Measurements from ENCODE around the gene LRRC2. TPM values are rescaled to one million over a fixed set of nuclear protein-coding genes. Genes with fewer than 3 reads are reported as not detected.

LRRC2 gene
- polyA plus RNA-seq, 3 donors = not detected

- 89% methylated on average over 1 of the region's 5 CpGs for WGBS (ENCODE audit: insufficient coverage)
- H2AFZ ChIP-seq (ENCODE audit: insufficient read depth, low read depth, low read length, poor library complexity, severe bottlenecking) = no peak overlapping the region
- H3K4me3 Mint-ChIP-seq = no peak overlapping the region
- no peak overlapping the region for H3K27ac ChIP-seq (ENCODE audit: low read depth in 1 of 2, low read length in 2 of 2)
- H3K27me3 ChIP-seq (ENCODE audit: control insufficient read depth in 2 of 2, insufficient read depth in 2 of 2, low read length in 2 of 2) = no peaks in the 10 kb centered on the region
- H3K27me3 Mint-ChIP-seq (ENCODE audit: low read depth in 3 of 3) = peaks cover 1 to 6% (median 2%) of the 10 kb centered on the region in 3 donors
- H3K4me1 Mint-ChIP-seq = peaks cover 12% of the 10 kb centered on the region
- peaks cover 0 to 4% of the 10 kb centered on the region in 2 donors for H3K36me3 Mint-ChIP-seq
- no peak for DNase-seq
- H3K27ac Mint-ChIP-seq = peak overlapping the region in 4 of 7 donors; percentile 22 to 73 (median 60)
- no peaks in the 10 kb centered on the region for H3K36me3 ChIP-seq (replicated peaks in 1 of 2; ENCODE audit: control insufficient read depth in 1 of 2, insufficient read depth in 2 of 2, low read length in 2 of 2)
- no peak overlapping the region for H3K4me3 ChIP-seq (replicated peaks in 1 of 3; ENCODE audit: low read depth in 2 of 3, low read length in 3 of 3)
- intact Hi-C loops (cut with micrococcal nuclease) = no loop called here
- H3K79me2 ChIP-seq (ENCODE audit: insufficient read depth, low read length) = no peaks in the 10 kb centered on the region
- peaks cover 5 to 15% (median 11%) of the 10 kb centered on the region in 7 donors for H3K9me3 Mint-ChIP-seq
- H3K4me1 ChIP-seq (ENCODE audit: control insufficient read depth in 1 of 2, insufficient read depth in 2 of 2, low read length in 2 of 2) = peaks cover 8 to 11% of the 10 kb centered on the region in 2 donors
- no peaks in the 10 kb centered on the region for H3K9me3 ChIP-seq (replicated peaks in 1 of 2; ENCODE audit: control insufficient read depth in 1 of 2, insufficient read depth in 1 of 2, low read length in 2 of 2)
- no peak for TF ChIP-seq CTCF (IDR thresholded peaks at IDR 0.05)
- no peak overlapping the region for H3K9ac ChIP-seq (ENCODE audit: insufficient read depth, low read length, poor library complexity, severe bottlenecking)
- no peaks in the 10 kb centered on the region for H4K20me1 ChIP-seq (ENCODE audit: insufficient read depth, low read length)
- no peak overlapping the region for H3K4me2 ChIP-seq (replicated peaks; ENCODE audit: extremely low read depth, low read length, poor library complexity, severe bottlenecking)
Observed at GRCh38 chr3:46479021-46479420, 87.1 kb downstream of the LRRC2 start.

- peaks cover 1 to 6% (median 2%) of the 10 kb centered on the region in 3 donors for H3K27me3 Mint-ChIP-seq (ENCODE audit: low read depth in 3 of 3)
- 5% methylated on average over 4 of the region's 5 CpGs for WGBS (ENCODE audit: insufficient coverage)
- H3K27ac ChIP-seq (ENCODE audit: low read depth in 1 of 2, low read length in 2 of 2) = no peak overlapping the region
- peaks cover 8 to 11% of the 10 kb centered on the region in 2 donors for H3K4me1 ChIP-seq (ENCODE audit: control insufficient read depth in 1 of 2, insufficient read depth in 2 of 2, low read length in 2 of 2)
- no peaks in the 10 kb centered on the region for H4K20me1 ChIP-seq (ENCODE audit: insufficient read depth, low read length)
- no peaks in the 10 kb centered on the region for H3K36me3 ChIP-seq (replicated peaks in 1 of 2; ENCODE audit: control insufficient read depth in 1 of 2, insufficient read depth in 2 of 2, low read length in 2 of 2)
- H3K9me3 Mint-ChIP-seq = peaks cover 5 to 18% (median 11%) of the 10 kb centered on the region in 7 donors
- no peaks in the 10 kb centered on the region for H3K9me3 ChIP-seq (replicated peaks in 1 of 2; ENCODE audit: control insufficient read depth in 1 of 2, insufficient read depth in 1 of 2, low read length in 2 of 2)
- H3K4me2 ChIP-seq (replicated peaks; ENCODE audit: extremely low read depth, low read length, poor library complexity, severe bottlenecking) = no peak overlapping the region
- no peaks in the 10 kb centered on the region for H3K27me3 ChIP-seq (ENCODE audit: control insufficient read depth in 2 of 2, insufficient read depth in 2 of 2, low read length in 2 of 2)
- H3K79me2 ChIP-seq (ENCODE audit: insufficient read depth, low read length) = no peaks in the 10 kb centered on the region
- H3K27ac Mint-ChIP-seq = peak overlapping the region in 5 of 7 donors; percentile 6 to 67 (median 40)
- peaks cover 0 to 4% of the 10 kb centered on the region in 2 donors for H3K36me3 Mint-ChIP-seq
- TF ChIP-seq CTCF (IDR thresholded peaks at IDR 0.05) = no peak
- H3K4me1 Mint-ChIP-seq = peaks cover 12% of the 10 kb centered on the region
- H3K4me3 Mint-ChIP-seq = no peak overlapping the region
- DNase-seq = peak; percentile 56 to 79 (median 64)
- H3K4me3 ChIP-seq (replicated peaks in 1 of 3; ENCODE audit: low read depth in 2 of 3, low read length in 3 of 3) = no peak overlapping the region
- H2AFZ ChIP-seq (ENCODE audit: insufficient read depth, low read depth, low read length, poor library complexity, severe bottlenecking) = peak overlapping the region; percentile 41
- H3K9ac ChIP-seq (ENCODE audit: insufficient read depth, low read length, poor library complexity, severe bottlenecking) = no peak overlapping the region
- intact Hi-C loops (cut with micrococcal nuclease) = no loop called here
Observed at GRCh38 chr3:46478341-46478740, 87.8 kb downstream of the LRRC2 start.

All from CD14-positive monocyte (primary cell).